Natural killer cell treated with Interleukin-12 subunit alpha and Interleukin-12 subunit beta and Interleukin-15 and Interleukin-18, amount 100 ng/mL, for 72 hours (primary cell): ENCODE results near the gene BFSP2. TPM values are rescaled to one million over a fixed set of nuclear protein-coding genes. Genes with fewer than 3 reads are reported as not detected.
"Not testable (repeated sequence)": the region's sequence is repeated elsewhere in the genome, so short reads cannot be mapped to it uniquely, and the experiment has no call there.

Experiments
- ATAC-seq, 2 donors: fragments of 150-1000 bp; cut with Tn5 transposase in 1 of 2; sonication (Bioruptor Pico), chemical (Tn5 transposase) in 1 of 2; 2 replicates each; pipeline ENCODE4 v1.10.0; 2021
- DNase-seq: peaks from one replicate; pipeline ENCODE4 v3.0.0; 2022; ENCODE audit warnings: low spot score
- H3K27ac Mint-ChIP-seq, 2 donors: 1 replicate in 1 of 2; 2 replicates in 1 of 2; pipeline ENCODE4 v1.8.0; 2022; ENCODE audit warnings: mixed read lengths in 2 of 2, mild to moderate bottlenecking in 1 of 2, moderate library complexity in 1 of 2
- H3K27me3 Mint-ChIP-seq, 2 donors: 1 replicate in 1 of 2; 2 replicates in 1 of 2; pipeline ENCODE4 v1.8.0; 2022; ENCODE audit warnings: mixed read lengths in 2 of 2
- H3K36me3 Mint-ChIP-seq: one replicate; pipeline ENCODE4 v1.8.0; 2022; ENCODE audit warnings: mixed read lengths
- H3K4me1 Mint-ChIP-seq, 2 donors: 1 replicate in 1 of 2; 2 replicates in 1 of 2; pipeline ENCODE4 v1.8.0; 2022; ENCODE audit warnings: low read depth in 2 of 2, mixed read lengths in 2 of 2, mild to moderate bottlenecking in 1 of 2
- H3K4me3 Mint-ChIP-seq: one replicate; pipeline ENCODE4 v1.8.0; 2022; ENCODE audit warnings: mixed read lengths
- H3K9me3 Mint-ChIP-seq: 2 replicates; pipeline ENCODE4 v1.8.0; 2022; ENCODE audit warnings: mixed read lengths
- total RNA-seq, 2 donors: library from RNA; stranded (reverse); gene quantifications; one replicate each; pipeline ENCODE4 v1.2.3, GENCODE V29; 2022

BFSP2 gene
- total RNA-seq, 2 donors from 2014 or later, result not detected

- Mint-ChIP-seq H3K27me3 (peaks cover 6 to 9% of the 10 kb centered on the region in 2 donors), H3K4me1 (no peaks in the 10 kb centered on the region), H3K4me3 (no peak overlapping the region), H3K27ac (no peak overlapping the region), H3K9me3 (no peaks in the 10 kb centered on the region), H3K36me3 (no peaks in the 10 kb centered on the region)
- ATAC-seq (no peak), DNase-seq (no peak)
Observed at GRCh38 chr3:133460809-133461208, 61.0 kb downstream of the BFSP2 start.

- DNase-seq (no peak), ATAC-seq (no peak)
- Mint-ChIP-seq H3K4me3 (no peak overlapping the region), H3K27ac (no peak overlapping the region), H3K9me3 (no peaks in the 10 kb centered on the region), H3K36me3 (no peaks in the 10 kb centered on the region), H3K27me3 (peaks cover 6 to 9% of the 10 kb centered on the region in 2 donors), H3K4me1 (no peaks in the 10 kb centered on the region)
Observed at GRCh38 chr3:133461291-133461690, 61.4 kb downstream of the BFSP2 start.

GRCh38 chr3:133463347-133463860 is 63.5 kb downstream of the BFSP2 start:
- no peak for DNase-seq
- no peak for ATAC-seq
- Mint-ChIP-seq H3K36me3 (no peaks in the 10 kb centered on the region), H3K4me1 (no peaks in the 10 kb centered on the region), H3K9me3 (no peaks in the 10 kb centered on the region), H3K27me3 (peaks cover 6 to 9% of the 10 kb centered on the region in 2 donors), H3K4me3 (no peak overlapping the region), H3K27ac (no peak overlapping the region)

GRCh38 chr3:133464573-133464972 is 64.7 kb downstream of the BFSP2 start:
- Mint-ChIP-seq H3K27me3 (peaks cover 6 to 9% of the 10 kb centered on the region in 2 donors), H3K4me3 (no peak overlapping the region), H3K36me3 (no peaks in the 10 kb centered on the region), H3K9me3 (no peaks in the 10 kb centered on the region), H3K27ac (no peak overlapping the region), H3K4me1 (no peaks in the 10 kb centered on the region)
- ATAC-seq (no peak), DNase-seq (no peak)

GRCh38 chr3:133466531-133467386 is 66.9 kb downstream of the BFSP2 start:
- no peaks in the 10 kb centered on the region for H3K4me1 Mint-ChIP-seq
- no peaks in the 10 kb centered on the region for H3K36me3 Mint-ChIP-seq
- no peaks in the 10 kb centered on the region for H3K9me3 Mint-ChIP-seq
- DNase-seq (no peak), ATAC-seq (no peak)
- no peak overlapping the region for H3K4me3 Mint-ChIP-seq
- H3K27me3 Mint-ChIP-seq, result peaks cover 6 to 10% of the 10 kb centered on the region in 2 donors
- no peak overlapping the region for H3K27ac Mint-ChIP-seq

- no peak for ATAC-seq
- Mint-ChIP-seq H3K4me3 (no peak overlapping the region), H3K27me3 (peaks cover 6 to 8% of the 10 kb centered on the region in 2 donors), H3K36me3 (no peaks in the 10 kb centered on the region), H3K27ac (no peak overlapping the region), H3K9me3 (no peaks in the 10 kb centered on the region), H3K4me1 (no peaks in the 10 kb centered on the region)
- no peak for DNase-seq
Observed at GRCh38 chr3:133467780-133468179, 67.9 kb downstream of the BFSP2 start.

- Mint-ChIP-seq H3K27me3 (peaks cover 6 to 8% of the 10 kb centered on the region in 2 donors), H3K4me3 (no peak overlapping the region), H3K27ac (no peak overlapping the region), H3K36me3 (no peaks in the 10 kb centered on the region), H3K4me1 (no peaks in the 10 kb centered on the region), H3K9me3 (no peaks in the 10 kb centered on the region)
- DNase-seq (no peak), ATAC-seq (no peak)
Observed at GRCh38 chr3:133468251-133468721, 68.4 kb downstream of the BFSP2 start.

GRCh38 chr3:133469140-133469731 is 69.4 kb downstream of the BFSP2 start:
- Mint-ChIP-seq H3K4me3 (no peak overlapping the region), H3K27ac (no peak overlapping the region), H3K4me1 (no peaks in the 10 kb centered on the region), H3K27me3 (peaks cover 0 to 4% of the 10 kb centered on the region in 2 donors), H3K9me3 (no peaks in the 10 kb centered on the region), H3K36me3 (no peaks in the 10 kb centered on the region)
- no peak for ATAC-seq
- no peak for DNase-seq

GRCh38 chr3:133472242-133472641 is 72.4 kb downstream of the BFSP2 start:
- H3K9me3 Mint-ChIP-seq, result no peaks in the 10 kb centered on the region
- no peak for DNase-seq
- peaks cover 0 to 6% of the 10 kb centered on the region in 2 donors for H3K27me3 Mint-ChIP-seq
- no peak for ATAC-seq
- H3K36me3 Mint-ChIP-seq, result no peaks in the 10 kb centered on the region
- no peak overlapping the region for H3K4me3 Mint-ChIP-seq
- H3K27ac Mint-ChIP-seq, result no peak overlapping the region
- H3K4me1 Mint-ChIP-seq, result peaks cover 0 to 5% of the 10 kb centered on the region in 2 donors

- Mint-ChIP-seq H3K4me3 (no peak overlapping the region), H3K4me1 (peaks cover 0 to 5% of the 10 kb centered on the region in 2 donors), H3K9me3 (no peaks in the 10 kb centered on the region), H3K36me3 (no peaks in the 10 kb centered on the region), H3K27ac (no peak overlapping the region), H3K27me3 (peaks cover 0 to 6% of the 10 kb centered on the region in 2 donors)
- DNase-seq (no peak), ATAC-seq (no peak)
Observed at GRCh38 chr3:133472889-133473288, 73.0 kb downstream of the BFSP2 start.

- not testable (repeated sequence) for H3K4me3 Mint-ChIP-seq, H3K27me3 Mint-ChIP-seq, ATAC-seq, DNase-seq, H3K36me3 Mint-ChIP-seq, H3K27ac Mint-ChIP-seq, H3K9me3 Mint-ChIP-seq, H3K4me1 Mint-ChIP-seq
Observed at GRCh38 chr3:133473472-133474191, 73.8 kb downstream of the BFSP2 start.

- DNase-seq, result no peak
- no peak for ATAC-seq
- Mint-ChIP-seq H3K4me3 (no peak overlapping the region), H3K4me1 (peaks cover 0 to 5% of the 10 kb centered on the region in 2 donors), H3K27ac (no peak overlapping the region), H3K36me3 (no peaks in the 10 kb centered on the region), H3K27me3 (peaks cover 0 to 6% of the 10 kb centered on the region in 2 donors), H3K9me3 (no peaks in the 10 kb centered on the region)
Observed at GRCh38 chr3:133474251-133474801, 74.5 kb downstream of the BFSP2 start.

GRCh38 chr3:133474817-133475216 is 75.0 kb downstream of the BFSP2 start:
- H3K4me3 Mint-ChIP-seq, result no peak overlapping the region
- no peaks in the 10 kb centered on the region for H3K9me3 Mint-ChIP-seq
- DNase-seq, result no peak
- peaks cover 0 to 5% of the 10 kb centered on the region in 2 donors for H3K4me1 Mint-ChIP-seq
- H3K27ac Mint-ChIP-seq, result no peak overlapping the region
- peaks cover 0 to 6% of the 10 kb centered on the region in 2 donors for H3K27me3 Mint-ChIP-seq
- no peak for ATAC-seq
- H3K36me3 Mint-ChIP-seq, result no peaks in the 10 kb centered on the region
